Measurements from ENCODE around the gene SEC14L6. TPM values are rescaled to one million over a fixed set of nuclear protein-coding genes. Genes with fewer than 3 reads are reported as not detected.
"Not testable (repeated sequence)": the region's sequence is repeated elsewhere in the genome, so short reads cannot be mapped to it uniquely, and the experiment has no call there.

SEC14L6 gene
- total RNA-seq, 3 donors from 2014 or later, result 0.33 to 0.73 TPM; not detected in 1

- Histone ChIP-seq H3K36me3 (peaks cover 10% of the 10 kb centered on the region), H3K9me3 (no peaks in the 10 kb centered on the region), H3K4me3 (no peak overlapping the region), H3K4me1 (no peaks in the 10 kb centered on the region), H3K27ac (no peak overlapping the region), H3K27me3 (no peaks in the 10 kb centered on the region)
- intact Hi-C loops (cut with DNase I; ENCODE audit: low total_unique reads), result no loop called here
- TF ChIP-seq CTCF (IDR thresholded peaks at IDR 0.05), result no peak
- no peak for DNase-seq (ENCODE audit: low spot score in 2 of 2)
These were observed 27.1 kb upstream of the SEC14L6 start for GRCh38 chr22:30573594-30574094.

GRCh38 chr22:30572840-30573593 lies 26.5 kb upstream of the SEC14L6 start:
- intact Hi-C loops (cut with DNase I; ENCODE audit: low total_unique reads), result no loop called here
- H3K36me3 ChIP-seq, result peaks cover 4% of the 10 kb centered on the region
- H3K9me3 ChIP-seq, result no peaks in the 10 kb centered on the region
- H3K4me1 ChIP-seq, result no peaks in the 10 kb centered on the region
- no peak overlapping the region for H3K27ac ChIP-seq
- no peak for TF ChIP-seq POLR2AphosphoS5 (IDR thresholded peaks at IDR 0.05)
- no peak for TF ChIP-seq POLR2A (IDR thresholded peaks at IDR 0.05)
- no peak for TF ChIP-seq CTCF (IDR thresholded peaks at IDR 0.05)
- no peak for DNase-seq (ENCODE audit: low spot score in 2 of 2)
- H3K4me3 ChIP-seq, result no peak overlapping the region
- no peaks in the 10 kb centered on the region for H3K27me3 ChIP-seq

- H3K36me3 ChIP-seq, result peaks cover 4% of the 10 kb centered on the region
- H3K27ac ChIP-seq, result no peak overlapping the region
- H3K4me1 ChIP-seq, result no peaks in the 10 kb centered on the region
- no peak overlapping the region for H3K4me3 ChIP-seq
- intact Hi-C loops (cut with DNase I; ENCODE audit: low total_unique reads), result no loop called here
- no peak for TF ChIP-seq CTCF (IDR thresholded peaks at IDR 0.05)
- no peak for TF ChIP-seq POLR2AphosphoS5 (IDR thresholded peaks at IDR 0.05)
- TF ChIP-seq POLR2A (IDR thresholded peaks at IDR 0.05), result no peak
- no peaks in the 10 kb centered on the region for H3K9me3 ChIP-seq
- H3K27me3 ChIP-seq, result no peaks in the 10 kb centered on the region
- DNase-seq (ENCODE audit: low spot score in 2 of 2), result no peak
These were observed 25.7 kb upstream of the SEC14L6 start for GRCh38 chr22:30572210-30572609.

- H3K9me3 ChIP-seq, result no peaks in the 10 kb centered on the region
- H3K36me3 ChIP-seq, result no peaks in the 10 kb centered on the region
- intact Hi-C loops (cut with DNase I; ENCODE audit: low total_unique reads), result no loop called here
- TF ChIP-seq CTCF (IDR thresholded peaks at IDR 0.05) (no peak), POLR2A (IDR thresholded peaks at IDR 0.05) (no peak), POLR2AphosphoS5 (IDR thresholded peaks at IDR 0.05) (no peak)
- DNase-seq (ENCODE audit: low spot score in 2 of 2), result no peak
- H3K4me1 ChIP-seq, result no peaks in the 10 kb centered on the region
- H3K27me3 ChIP-seq, result no peaks in the 10 kb centered on the region
- no peak overlapping the region for H3K4me3 ChIP-seq
- no peak overlapping the region for H3K27ac ChIP-seq
These were observed 23.2 kb upstream of the SEC14L6 start for GRCh38 chr22:30569674-30570202.

GRCh38 chr22:30568137-30568805 lies 21.7 kb upstream of the SEC14L6 start:
- Histone ChIP-seq H3K36me3 (no peaks in the 10 kb centered on the region), H3K4me1 (no peaks in the 10 kb centered on the region), H3K27me3 (no peaks in the 10 kb centered on the region), H3K27ac (no peak overlapping the region), H3K9me3 (no peaks in the 10 kb centered on the region), H3K4me3 (no peak overlapping the region)
- DNase-seq (ENCODE audit: low spot score in 2 of 2), result no peak
- intact Hi-C loops (cut with DNase I; ENCODE audit: low total_unique reads), result no loop called here
- TF ChIP-seq POLR2AphosphoS5 (IDR thresholded peaks at IDR 0.05) (no peak), POLR2A (IDR thresholded peaks at IDR 0.05) (no peak), CTCF (IDR thresholded peaks at IDR 0.05) (no peak)

- H3K9me3 ChIP-seq; H3K27ac ChIP-seq; DNase-seq (ENCODE audit: low spot score in 2 of 2); H3K27me3 ChIP-seq; intact Hi-C loops (cut with DNase I; ENCODE audit: low total_unique reads); H3K4me3 ChIP-seq; H3K4me1 ChIP-seq; H3K36me3 ChIP-seq: not testable (repeated sequence)
These were observed 20.7 kb upstream of the SEC14L6 start for GRCh38 chr22:30567277-30567676.
